ENCODE results near the gene NFIB. TPM values are rescaled to one million over a fixed set of nuclear protein-coding genes. Genes with fewer than 3 reads are reported as not detected.

The NFIB gene
- polyA plus RNA-seq, 1 experiment, result 0.47 TPM

- Histone ChIP-seq H3K36me3 (ENCODE audit: control insufficient read depth, insufficient read depth, low read length) (no peaks in the 10 kb centered on the region), H3K27me3 (ENCODE audit: control insufficient read depth, insufficient read depth, low read length) (no peaks in the 10 kb centered on the region), H3K4me3 (ENCODE audit: low read depth, low read length) (no peak overlapping the region)
- CTCF ChIA-PET, result no interaction called here
- POLR2A ChIA-PET, result no interaction called here
- DNase-seq (ENCODE audit: low read depth), result no peak
- TF ChIP-seq CTCF (IDR thresholded peaks at IDR 0.05; ENCODE audit: insufficient read depth, low read depth, low read length), result no peak
Observed at GRCh38 chr9:14139287-14139686, 174.7 kb downstream of the NFIB start.

DNA sequence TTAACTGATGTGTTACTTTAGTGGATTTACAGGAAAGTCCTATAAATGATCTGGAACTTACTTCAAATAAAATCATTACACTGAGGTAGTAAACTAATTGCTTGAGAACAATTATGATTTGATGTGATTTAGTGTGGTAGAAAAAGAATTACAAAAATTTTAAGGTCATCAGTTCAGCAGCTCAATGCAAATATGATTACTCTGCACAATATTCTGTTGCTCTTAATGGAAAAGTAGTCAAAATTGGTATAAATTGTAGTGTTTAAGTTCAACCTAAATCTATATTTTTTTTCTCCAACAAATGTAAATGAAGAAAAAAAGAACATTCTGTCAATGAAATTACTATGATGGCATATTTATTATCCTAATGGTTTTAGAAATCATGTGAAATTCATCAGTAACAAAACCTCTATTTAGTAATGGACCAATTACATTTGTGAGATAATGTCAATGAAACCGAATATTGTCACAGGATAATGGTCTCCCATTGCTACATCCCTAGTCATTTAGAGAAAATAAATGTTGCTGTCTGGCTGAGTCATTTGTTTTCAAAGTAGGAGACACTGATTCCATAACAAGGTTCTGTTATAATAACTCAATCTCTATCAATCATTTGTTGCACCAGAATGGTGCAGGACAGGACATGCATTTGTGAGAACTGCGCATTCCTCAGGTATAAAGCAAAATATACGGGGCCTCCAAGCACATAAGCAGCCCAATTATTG is 177.1 kb downstream of the NFIB start:
- no peaks in the 10 kb centered on the region for H3K36me3 ChIP-seq (ENCODE audit: control insufficient read depth, insufficient read depth, low read length)
- H3K27me3 ChIP-seq (ENCODE audit: control insufficient read depth, insufficient read depth, low read length), result no peaks in the 10 kb centered on the region
- no peak for DNase-seq (ENCODE audit: low read depth)
- no peak overlapping the region for H3K4me3 ChIP-seq (ENCODE audit: low read depth, low read length)
- POLR2A ChIA-PET, result no interaction called here
- CTCF ChIA-PET, result no interaction called here
- TF ChIP-seq CTCF (IDR thresholded peaks at IDR 0.05; ENCODE audit: insufficient read depth, low read depth, low read length), result no peak

DNA sequence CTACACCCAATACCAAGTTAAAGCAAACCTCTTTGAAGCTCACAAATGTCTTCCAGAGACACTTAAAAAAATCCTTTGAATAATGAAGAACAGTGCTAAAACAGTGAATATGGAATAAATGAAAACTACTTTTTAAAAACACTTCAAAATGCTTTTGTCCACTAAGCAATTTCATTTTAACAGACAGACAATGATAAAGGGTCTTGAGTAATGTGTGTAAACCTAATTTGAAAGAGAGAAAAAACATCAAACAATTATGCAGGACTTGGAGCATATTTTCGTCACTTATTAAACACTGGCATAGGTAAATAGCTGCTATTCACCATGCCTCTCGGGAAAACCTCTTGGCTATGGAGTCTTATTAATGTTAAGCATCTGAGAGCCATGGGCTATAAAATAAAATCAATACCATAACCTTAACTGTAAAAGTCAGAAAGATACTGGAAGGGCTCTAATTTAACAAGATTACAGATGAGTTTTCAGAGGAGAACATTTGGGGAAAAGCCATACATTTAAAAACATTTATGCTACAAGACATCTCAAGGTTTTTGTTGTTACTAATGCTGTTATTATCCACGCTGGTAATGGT is 177.8 kb downstream of the NFIB start:
- Histone ChIP-seq H3K4me3 (ENCODE audit: low read depth, low read length) (no peak overlapping the region), H3K36me3 (ENCODE audit: control insufficient read depth, insufficient read depth, low read length) (no peaks in the 10 kb centered on the region), H3K27me3 (ENCODE audit: control insufficient read depth, insufficient read depth, low read length) (no peaks in the 10 kb centered on the region)
- ChIA-PET POLR2A (no interaction called here), CTCF (no interaction called here)
- no peak for DNase-seq (ENCODE audit: low read depth)
- TF ChIP-seq CTCF (IDR thresholded peaks at IDR 0.05; ENCODE audit: insufficient read depth, low read depth, low read length), result no peak

- no peaks in the 10 kb centered on the region for H3K27me3 ChIP-seq (ENCODE audit: control insufficient read depth, insufficient read depth, low read length)
- no peak overlapping the region for H3K4me3 ChIP-seq (ENCODE audit: low read depth, low read length)
- no peaks in the 10 kb centered on the region for H3K36me3 ChIP-seq (ENCODE audit: control insufficient read depth, insufficient read depth, low read length)
- no peak for TF ChIP-seq CTCF (IDR thresholded peaks at IDR 0.05; ENCODE audit: insufficient read depth, low read depth, low read length)
- ChIA-PET CTCF (interaction anchor here (1.1 kb wide), 1 partner anchor 24 kb away, joined by 3 read pairs; no protein-coding TSS in a partner anchor), POLR2A (no interaction called here)
- no peak for DNase-seq (ENCODE audit: low read depth)
Observed at GRCh38 chr9:14135421-14135820, 178.5 kb downstream of the NFIB start.

DNA sequence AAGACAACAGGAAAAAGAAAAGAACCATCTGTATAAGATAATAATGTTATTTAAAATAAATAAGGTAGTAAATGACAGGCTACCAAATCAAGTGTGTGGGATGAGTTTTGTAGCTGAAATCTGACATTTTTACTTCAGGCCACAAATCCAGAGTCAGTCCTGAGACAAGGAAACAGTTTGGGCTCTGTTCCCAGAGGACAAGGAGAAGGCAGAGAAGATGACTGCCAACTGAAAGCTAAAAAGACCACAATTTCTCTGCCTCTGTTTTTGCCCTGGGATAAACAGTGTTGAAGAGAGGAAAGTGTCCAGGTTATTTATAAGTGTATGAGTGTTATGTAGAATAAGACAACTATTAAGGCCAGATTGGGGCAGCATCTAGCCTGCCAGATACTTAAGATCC is 180.5 kb downstream of the NFIB start:
- DNase-seq (ENCODE audit: low read depth), result no peak
- POLR2A ChIA-PET, result no interaction called here
- TF ChIP-seq CTCF (IDR thresholded peaks at IDR 0.05; ENCODE audit: insufficient read depth, low read depth, low read length), result no peak
- Histone ChIP-seq H3K27me3 (ENCODE audit: control insufficient read depth, insufficient read depth, low read length) (no peaks in the 10 kb centered on the region), H3K36me3 (ENCODE audit: control insufficient read depth, insufficient read depth, low read length) (no peaks in the 10 kb centered on the region), H3K4me3 (ENCODE audit: low read depth, low read length) (no peak overlapping the region)
- CTCF ChIA-PET, result no interaction called here

Measured in BJ (cell line).